CD4-positive, alpha-beta T cell treated with Interferon alpha-2 for 1 hour (primary cell): ENCODE data around the gene DIAPH1.
A peak's percentile ranks its signal among the peaks of the same experiment; 100 is the strongest.
"Not testable (repeated sequence)": the region's sequence is repeated elsewhere in the genome, so short reads cannot be mapped to it uniquely, and the experiment has no call there.

Experiments used
- DNase-seq, 2 donors: peaks; one replicate each; pipeline ENCODE4 v3.0.0-alpha.2; 2020 to 2022

Gene DIAPH1

DNA sequence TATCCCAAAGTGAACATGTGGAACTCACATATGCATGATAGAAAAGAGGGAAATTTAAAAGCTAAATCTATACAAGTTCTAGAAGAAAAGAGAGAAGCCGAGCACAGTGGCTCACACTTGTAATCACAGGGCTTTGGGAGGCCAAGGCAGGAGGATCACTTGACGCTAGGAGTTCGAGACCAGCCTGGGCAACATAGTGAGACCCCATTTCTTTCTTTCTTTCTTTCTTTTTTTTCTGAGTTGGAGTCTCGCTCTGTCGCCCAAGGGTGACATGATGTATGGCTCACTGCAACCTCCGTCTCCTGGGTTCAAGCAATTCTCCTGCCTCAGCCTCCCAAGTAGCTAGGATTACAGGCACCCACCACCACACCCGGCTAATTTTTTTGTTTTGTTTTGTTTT, 8.9 kb downstream of the DIAPH1 start:
- not testable (repeated sequence) for DNase-seq

DNA sequence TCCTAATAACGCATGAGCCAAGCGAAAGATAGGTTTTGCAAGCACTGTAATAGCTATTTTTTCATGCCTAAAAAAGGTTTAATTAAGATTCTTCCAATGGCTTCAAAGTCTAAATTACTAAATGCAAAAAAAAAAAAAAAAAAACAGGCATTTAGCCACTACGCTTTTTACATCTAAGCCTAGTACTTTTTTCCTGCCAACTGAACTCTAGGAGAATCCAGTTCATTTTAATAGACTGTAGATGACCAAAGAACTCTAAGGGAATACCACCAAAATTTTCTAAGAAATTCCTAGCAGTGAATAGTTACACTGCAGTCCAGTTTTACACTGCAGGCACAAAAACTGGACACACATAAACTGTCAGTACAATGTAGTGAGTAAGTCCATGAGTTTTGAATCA, 9.8 kb downstream of the DIAPH1 start:
- no peak for DNase-seq

DNA sequence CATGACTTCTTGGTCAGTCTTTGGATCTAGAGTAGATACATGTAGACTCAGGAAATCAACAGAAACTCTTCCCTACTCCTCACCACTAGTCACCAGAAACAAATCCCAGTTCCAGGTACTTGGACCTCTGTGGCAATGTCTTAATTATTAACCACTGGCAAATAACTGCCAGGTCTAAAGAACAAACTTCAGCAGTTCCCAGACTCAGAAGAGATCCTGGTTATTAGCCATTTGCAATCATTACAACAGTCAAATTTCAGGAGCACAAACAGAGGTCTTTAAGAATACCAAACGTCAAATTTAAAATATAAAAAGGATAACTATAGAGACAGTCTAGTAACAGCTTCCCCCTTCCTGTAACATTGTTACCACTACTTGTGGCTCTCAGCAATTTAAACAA, 10.2 kb downstream of the DIAPH1 start:
- no peak for DNase-seq

DNA sequence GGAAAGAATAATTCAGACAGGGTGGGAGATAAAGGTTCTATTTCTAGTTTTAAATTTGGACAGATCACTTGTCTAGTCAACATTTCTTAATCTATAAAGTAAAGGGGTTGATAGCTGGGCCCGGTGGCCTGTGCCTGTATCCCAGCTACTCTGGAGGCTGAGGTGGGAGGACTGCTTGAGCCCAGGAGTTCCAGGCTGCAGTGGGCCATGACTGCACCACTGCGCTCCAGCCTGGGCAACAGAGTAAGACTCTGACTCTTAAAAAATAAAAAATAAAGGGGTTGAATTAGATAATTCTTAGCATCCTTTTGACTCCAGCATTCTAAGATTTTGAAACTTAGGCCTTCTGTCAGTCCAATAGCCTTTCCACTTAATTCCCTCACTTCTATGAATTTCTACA, 10.8 kb downstream of the DIAPH1 start:
- DNase-seq: no peak

DNA sequence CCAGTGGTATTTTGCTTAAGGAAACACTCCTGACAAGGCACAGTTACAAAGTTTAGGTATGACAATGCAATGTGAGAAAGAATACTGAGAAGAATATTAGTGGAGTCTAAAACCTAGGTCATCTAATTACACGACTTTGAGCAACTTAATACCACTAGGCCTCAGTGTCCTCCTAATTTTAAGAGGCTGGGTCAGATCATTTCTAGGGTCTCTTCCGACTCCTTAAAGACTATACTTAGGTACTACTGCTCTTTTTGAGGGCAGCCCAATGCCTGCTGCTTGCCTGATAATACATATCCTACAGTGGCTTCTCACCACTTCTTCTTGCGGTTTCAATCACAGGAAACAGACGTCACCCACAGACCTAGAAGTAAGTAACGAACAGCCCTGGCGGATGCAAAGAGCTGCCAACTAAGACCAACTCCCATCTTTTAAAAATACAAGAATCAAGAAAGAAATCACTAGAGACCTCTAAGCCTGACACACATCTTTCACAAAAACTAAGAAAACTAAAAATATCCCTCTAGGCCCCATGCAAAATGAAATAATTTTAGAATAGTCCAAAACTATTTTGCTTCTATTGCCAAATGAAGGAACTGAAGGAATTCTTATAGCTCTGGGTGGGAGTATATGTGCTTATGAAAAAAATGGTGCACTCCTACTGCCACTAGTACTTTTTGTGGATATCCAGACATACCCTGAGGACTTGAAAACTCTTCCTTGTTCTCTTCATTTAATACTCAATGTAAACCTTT, 13.1 kb downstream of the DIAPH1 start:
- peak; percentile 83 to 89 for DNase-seq

DNA sequence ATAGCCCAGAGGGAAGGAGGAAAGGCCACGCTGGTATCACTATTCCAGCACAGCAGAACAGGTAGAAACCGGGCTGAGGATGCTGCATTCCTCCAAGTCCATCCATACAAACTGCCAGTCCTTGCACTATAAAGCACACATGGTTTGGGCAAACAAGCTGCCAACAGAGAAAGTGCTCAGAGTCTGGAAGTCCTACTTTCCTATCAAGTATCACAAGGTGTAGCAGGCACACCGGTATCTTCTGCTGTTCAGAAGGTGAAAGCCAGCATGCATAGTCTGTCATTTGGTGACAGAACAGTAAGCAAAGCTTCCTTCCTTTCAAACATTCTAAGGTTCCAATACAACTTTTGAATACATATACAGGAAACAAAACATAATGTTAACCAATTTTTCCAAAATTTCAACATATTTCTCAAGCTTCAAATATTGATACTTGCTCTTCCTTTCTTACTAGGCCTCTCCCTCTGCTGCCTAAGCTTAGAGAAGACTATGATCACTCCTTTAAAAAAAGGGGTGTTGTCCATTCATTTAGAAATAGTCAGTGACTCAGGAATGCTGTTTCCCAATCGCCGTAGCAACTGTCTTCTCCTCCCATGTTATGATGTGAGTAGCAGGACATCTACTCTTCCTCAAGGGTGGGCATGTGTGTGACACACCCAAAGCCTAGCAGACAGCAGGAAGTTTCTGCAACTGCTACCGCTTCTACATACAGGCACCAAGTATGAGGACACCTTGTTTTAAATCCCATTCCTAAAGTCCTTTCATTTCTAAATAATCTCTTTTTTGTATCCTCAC, 14.7 kb downstream of the DIAPH1 start:
- peak; percentile 51 to 69 for DNase-seq

DNA sequence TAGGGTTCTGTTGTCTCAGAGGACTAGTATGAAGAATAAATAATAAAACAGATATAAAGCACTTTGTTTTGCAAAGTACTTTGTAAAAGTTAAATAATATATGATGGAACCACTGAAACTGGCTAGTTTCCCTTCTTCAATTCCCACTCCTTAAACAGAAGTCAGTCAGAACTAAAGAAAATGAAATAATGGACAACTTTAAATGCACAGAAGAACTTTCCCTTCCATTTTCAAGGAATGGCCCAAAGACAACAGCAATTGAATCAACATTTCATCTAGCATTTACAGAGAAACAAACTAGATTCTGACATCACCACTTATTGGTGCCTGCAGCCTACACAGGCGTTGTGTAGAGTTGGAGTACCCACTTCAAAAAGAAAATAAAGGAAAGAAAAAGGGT, 16.2 kb downstream of the DIAPH1 start:
- no peak for DNase-seq

DNA sequence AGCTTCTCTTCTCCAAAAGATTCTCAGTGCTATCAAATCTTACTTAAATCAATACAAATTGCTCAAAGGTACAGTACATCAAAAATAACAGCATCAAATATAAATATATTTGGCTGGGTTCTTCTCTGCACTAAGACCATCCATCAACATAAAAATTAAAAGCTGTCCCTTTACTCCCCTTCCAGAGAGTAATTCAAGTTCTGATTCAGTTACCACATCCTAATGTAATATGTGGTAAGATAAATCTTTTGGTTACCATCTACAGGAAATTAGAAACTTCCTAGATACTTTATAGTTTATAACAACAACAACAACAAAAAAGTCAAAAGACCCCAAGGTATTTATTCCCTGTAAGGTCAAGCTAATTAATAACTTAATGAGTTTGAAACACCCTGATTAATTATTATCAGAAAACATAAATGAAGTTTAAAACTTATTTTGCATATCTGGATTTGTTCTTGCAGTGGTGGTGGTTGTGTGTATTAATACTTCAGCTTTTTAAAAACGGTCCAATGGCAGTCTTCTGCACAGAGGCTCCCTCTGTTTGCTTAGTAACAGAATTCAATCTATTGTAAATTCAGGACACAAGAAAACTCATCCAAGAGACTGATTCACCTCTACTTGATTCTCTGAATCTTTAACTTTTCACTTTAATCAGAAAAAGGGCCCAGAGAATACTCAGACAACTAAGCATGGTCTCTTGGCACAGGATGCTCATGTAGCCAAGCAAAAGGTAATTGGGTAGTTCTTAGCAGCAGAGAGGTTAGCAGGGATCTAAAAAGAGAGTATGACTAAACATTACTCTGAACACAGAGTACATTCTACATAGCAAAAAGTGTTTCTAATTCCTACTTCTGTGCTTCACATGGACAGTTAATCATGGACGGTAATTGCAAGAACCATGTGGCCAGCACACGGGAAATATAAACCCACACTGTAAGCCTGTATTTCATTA, 20.1 kb downstream of the DIAPH1 start:
- no peak for DNase-seq

DNA sequence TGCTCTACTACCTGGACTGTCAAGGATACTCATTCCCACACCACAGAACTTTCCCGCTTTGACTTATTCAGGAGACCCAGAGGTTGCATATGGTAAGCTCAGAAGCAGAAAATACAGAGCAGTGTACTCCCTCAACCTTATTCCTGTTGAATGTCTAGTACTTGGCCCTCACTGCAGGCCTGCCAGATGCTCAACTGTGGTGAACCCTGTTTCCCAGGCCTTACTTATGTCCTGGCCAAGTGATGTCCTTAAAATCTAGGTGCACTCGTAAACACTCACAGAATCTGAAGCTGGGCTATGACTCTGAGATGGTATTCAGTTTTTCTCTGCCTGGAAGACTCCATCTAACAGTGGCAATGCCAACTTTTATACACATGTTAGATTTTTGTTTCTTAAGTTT, 21.0 kb downstream of the DIAPH1 start:
- no peak for DNase-seq

DNA sequence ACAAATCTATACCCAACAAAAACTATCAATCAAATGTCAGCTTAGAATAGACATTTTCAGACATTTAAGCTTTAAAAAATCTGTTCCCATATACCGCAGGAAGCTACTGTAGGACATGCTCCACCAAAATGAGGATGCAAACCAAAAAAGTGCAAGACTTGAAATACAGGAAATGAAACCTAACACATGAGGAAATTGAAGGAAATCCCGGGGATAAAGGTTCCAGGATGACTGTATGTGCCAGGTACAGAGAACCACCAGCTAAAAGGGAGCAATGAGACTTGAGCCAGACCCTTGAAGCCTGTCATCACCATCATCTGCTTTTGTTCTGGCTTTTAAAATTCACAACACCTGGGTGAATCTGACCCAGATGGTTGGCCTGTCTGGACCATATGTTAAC, 21.4 kb downstream of the DIAPH1 start:
- peak in 1 of 2 donors; percentile 29 for DNase-seq

DNA sequence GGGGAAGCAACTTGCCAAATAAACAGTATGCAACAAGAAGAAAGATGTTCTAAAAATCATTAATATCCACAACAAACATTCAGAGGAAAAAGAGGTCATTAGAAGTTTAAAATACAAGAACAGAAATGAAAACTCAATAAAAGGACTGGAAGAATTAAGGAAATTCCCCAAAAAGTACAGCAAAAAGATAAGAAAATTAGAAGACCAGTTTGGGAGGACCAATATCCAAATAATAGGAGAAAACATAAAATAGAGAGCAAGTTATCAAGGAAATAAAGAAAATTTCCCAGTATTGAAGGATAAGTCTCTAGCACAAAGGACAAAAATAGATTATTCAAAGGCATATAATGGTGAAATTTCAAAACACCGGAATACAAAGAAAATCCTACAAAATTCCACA, 21.9 kb downstream of the DIAPH1 start:
- DNase-seq: no peak

DNA sequence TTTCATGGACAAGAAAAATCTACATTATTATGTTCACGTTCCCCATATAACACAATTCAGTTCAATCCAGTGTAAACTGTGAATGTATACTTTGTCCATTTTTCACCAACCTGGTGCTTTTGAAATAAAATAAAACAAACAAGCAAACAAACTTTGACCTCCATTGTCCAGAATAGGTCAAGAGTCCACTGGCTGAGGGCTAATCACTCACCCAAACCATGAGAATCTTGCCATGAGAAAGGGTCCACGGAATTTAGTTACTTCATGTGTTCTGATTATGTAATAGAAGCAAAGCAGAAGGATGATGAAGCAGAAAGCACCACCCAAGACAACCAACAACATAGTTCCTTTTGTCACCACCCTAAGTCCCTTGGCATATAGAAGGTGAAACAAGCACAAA, 28.7 kb downstream of the DIAPH1 start:
- no peak for DNase-seq

DNA sequence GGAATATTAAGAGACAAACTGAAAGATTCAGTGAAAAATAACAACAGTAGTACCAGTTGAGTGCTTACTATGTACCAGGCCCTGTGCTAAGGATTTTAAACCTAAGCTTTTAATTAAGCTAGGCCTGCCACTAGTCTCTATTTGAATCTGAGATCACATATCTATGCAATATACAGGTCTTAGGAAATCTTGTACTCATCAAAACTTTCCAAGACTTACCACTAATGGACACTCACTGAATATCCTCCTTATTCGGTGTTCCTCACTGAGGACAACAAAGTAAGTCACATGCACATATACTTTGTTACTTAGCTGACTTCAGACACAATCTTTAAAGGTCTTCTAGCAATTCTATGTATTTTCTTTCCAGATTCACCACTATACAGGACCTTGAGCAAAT, 32.6 kb downstream of the DIAPH1 start:
- DNase-seq: no peak

DNA sequence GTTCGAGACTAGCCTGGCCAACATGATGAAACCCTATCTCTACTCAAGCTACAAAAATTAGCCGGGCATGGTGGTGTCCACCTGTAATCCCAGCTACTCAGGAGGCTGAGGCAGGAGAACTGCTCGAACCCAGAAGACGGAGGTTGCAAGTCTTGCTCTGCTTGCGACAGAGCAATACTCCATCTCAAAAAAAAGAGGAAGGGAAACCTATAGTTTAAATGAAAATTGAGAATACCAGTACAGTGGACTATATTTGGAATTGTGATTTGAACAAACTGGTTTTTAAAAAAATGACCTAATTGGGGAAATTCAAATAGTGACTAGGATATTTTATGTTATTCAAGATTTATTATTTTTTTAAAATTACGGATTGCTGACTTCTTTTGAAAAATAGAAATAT, 33.2 kb downstream of the DIAPH1 start:
- no peak for DNase-seq

DNA sequence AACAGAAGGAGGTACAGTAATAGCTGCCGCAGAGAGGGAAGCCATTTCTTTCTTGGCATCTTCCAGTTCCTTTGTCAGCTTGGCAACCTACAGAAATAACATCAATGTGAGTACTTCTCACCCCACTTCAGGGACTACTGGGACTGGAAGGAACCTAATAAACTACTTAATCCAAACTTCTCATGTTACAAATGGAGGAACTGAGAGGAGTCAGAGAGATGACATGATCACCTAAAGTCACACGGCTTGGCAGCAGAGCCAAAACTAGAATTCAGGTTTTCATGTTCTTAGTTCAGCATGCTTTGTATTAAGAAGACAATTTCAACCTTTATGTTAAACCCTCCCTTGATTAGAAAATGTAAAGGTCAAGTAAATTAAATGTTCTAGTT, 44.7 kb downstream of the DIAPH1 start:
- no peak for DNase-seq

DNA sequence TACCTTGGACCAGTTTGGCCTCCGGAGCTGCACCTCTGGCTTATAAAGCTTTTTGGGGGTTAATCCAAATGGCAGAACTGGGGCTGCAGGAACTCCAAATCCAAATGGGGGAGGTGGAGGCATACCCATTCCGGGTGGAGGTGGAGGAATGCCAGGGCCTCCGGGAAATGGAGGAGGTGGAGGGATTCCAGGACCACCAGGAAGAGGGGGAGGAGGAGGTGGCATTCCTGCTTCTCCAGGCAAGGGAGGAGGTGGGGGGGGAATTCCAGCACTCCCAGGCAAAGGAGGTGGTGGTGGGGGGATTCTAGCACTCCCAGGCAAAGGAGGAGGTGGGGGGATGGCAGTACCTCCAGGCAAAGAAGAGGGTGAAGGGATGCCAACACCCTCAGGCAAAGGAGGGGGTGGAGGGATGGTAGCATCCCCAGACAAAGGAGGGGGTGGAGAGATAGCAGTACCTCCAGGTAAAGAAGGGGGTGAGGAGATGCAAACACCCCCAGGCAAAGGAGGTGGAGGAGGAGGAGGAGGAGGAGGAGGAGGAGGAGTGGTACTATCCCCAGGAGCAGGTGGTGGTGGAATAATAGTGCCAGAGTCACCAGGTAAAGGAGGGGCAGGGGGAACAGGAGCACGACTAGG, 45.2 kb downstream of the DIAPH1 start:
- DNase-seq: no peak

DNA sequence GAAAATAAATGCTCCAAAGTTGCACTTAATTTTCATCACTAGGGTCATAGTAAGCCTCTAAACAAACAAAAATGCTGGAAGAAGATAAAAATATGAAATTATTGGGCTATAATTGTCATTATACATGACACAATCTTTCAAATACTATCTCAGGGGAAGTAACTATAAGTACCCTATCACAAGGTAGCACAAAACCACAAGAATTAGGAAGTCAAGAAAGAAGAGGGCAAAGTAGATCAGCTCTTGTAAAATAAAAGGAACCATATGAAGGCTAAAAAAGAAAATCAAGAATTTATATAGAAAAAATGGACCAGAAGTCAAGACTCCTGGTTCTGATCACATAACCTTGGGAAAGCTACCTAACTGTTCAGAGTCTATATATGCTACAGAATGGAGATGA, 48.1 kb downstream of the DIAPH1 start:
- no peak for DNase-seq

DNA sequence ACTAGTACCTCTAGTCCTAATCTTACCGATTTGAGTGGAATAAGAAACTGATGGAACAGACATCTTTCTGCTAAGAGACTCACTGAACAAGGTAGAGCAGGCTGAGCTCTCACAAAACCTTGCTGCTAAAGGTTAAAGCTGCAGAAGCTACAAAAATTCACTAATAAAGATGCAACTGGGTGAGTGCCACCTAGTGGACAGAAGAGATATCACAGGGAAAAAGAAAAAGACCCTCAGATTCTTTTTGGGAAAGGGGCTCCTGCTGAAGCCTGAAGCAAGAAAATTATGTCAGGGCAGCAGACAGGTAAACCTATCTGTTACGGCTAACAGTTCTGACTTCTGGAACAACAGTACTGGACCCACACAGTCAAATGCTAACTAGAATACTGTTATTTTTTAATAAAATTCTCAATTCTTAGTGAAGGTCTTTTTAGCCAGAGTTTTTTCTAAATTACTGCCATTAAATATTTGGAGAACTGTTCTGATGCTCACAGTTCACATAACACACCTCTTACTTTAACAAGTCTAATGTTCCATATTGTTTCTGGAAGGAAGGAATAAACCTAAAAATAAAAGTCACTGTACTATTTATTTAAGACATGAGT, 51.2 kb downstream of the DIAPH1 start:
- peak in 1 of 2 donors; percentile 36 for DNase-seq

DNA sequence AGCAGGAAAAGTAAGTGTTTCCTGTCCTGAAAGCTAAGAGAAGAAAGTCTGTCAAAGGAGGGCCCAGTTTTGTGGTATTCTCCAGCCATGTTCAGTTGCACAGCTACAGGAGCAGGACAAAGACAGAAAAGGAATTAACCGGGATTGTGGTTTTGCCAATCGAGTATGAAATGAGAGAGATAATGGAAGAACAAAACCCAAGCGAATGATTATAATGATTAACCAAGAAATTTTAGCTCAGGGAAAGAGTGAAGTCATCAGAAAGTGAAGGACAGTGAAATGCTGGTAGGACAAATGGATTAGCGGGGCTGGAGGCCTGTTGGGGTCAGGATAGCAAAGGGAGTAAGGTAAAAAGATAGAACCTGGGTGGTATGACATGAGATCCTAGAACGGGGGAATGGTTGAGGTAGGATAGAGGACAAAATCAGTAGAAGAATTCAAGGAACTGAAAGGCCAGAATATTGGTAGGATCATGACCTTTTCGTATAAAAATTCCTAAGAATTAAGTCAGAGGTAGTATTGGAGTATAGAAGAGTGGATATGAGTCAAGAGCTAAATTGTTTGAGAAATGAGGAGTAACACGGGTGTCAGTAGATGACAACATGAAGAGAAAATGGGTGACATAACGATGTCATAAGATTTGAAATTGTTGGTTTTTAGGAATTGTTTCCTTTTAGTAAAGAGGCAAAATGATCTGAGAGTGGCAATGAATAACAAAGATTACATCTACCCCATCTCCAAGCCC, 52.8 kb downstream of the DIAPH1 start:
- no peak for DNase-seq

DNA sequence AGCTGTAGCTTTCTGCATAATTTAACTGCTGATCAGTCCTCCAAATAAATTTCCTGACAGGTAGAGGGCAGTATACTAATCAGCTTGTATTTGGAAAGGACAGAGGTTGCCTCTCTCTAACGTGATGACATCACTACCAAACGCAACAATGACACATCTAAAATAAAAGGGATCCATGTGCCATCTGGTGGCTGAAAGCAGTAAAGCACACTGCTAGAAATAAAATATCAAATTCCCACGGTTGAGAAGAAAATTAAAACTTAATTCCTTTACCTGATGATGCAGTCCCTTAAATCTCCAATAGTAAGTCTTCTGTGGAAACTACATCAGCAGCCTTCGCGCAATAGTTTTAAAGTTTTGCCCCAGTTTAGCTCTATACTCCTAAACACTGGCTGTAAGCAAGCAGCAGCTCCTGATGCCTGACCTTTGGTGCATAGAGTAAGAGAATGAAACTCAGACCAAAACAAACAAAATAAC, 54.5 kb downstream of the DIAPH1 start:
- DNase-seq: peak; percentile 78 to 93

DNA sequence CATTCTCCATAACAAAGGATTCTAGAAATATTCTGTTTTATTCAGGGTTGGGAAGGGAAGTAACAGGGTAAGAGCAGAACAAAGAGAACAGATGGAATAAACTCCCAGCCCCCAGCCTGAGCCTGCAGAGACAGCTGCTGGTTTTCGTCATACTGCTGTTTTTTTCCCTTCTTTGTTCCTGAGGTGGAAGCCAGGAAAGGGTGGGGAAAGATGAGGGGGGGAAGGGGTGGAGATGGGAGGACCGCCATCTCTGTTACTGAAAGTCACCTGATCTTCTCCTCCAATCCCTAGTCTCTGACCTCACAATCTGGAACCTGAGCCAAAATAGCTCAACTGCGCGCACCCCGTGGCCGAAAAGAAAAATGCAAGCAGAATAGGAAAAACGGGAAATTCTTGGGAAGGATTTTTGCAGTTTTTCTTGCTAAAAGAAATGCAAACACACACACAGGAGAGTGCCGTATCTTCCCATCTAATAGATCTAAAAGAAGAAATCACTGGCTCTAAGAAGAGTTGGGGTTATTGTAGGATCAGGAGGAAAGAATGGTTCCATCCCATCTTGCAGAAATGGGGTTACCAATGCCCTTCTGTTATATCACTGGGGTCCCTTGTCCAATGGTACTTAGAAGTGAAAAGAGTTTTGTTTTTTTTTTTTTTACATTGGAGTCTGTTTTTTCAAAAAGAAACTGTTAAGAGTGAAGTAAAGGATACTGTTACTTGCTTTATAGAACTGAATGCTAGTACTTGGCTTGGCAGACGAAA, 57.9 kb downstream of the DIAPH1 start:
- DNase-seq: no peak
